Measurements from ENCODE around the gene HES1.
A peak's percentile ranks its signal among the peaks of the same experiment; 100 is the strongest.

HES1 gene

GRCh38 chr3:194136519-194137007 is 615 bp downstream of the HES1 start:
- Histone ChIP-seq H3K4me1 (peaks cover 25% of the 10 kb centered on the region), H3K9ac (peak overlapping the region; percentile 82), H3K4me3 (ENCODE audit: low read depth, low read length) (peak overlapping the region; percentile 99), H3K27ac (peak overlapping the region; percentile 99), H3K36me3 (ENCODE audit: control insufficient read depth, insufficient read depth, low read length) (no peaks in the 10 kb centered on the region), H3K79me2 (peaks cover 14% of the 10 kb centered on the region), H3K27me3 (ENCODE audit: control insufficient read depth, insufficient read depth, low read length) (no peaks in the 10 kb centered on the region), H3K9me3 (ENCODE audit: control insufficient read depth, low read length) (no peaks in the 10 kb centered on the region), H3K4me2 (ENCODE audit: low read length) (peak overlapping the region; percentile 93), H2AFZ (no peak overlapping the region)
- TF ChIP-seq CTCF (IDR thresholded peaks at IDR 0.05), result no peak

- Histone ChIP-seq H3K4me2 (ENCODE audit: low read length) (peak overlapping the region; percentile 93), H3K4me1 (peaks cover 29% of the 10 kb centered on the region), H3K27me3 (ENCODE audit: control insufficient read depth, insufficient read depth, low read length) (no peaks in the 10 kb centered on the region), H3K27ac (peak overlapping the region; percentile 99), H3K9ac (peak overlapping the region; percentile 82), H3K9me3 (ENCODE audit: control insufficient read depth, low read length) (no peaks in the 10 kb centered on the region), H3K36me3 (ENCODE audit: control insufficient read depth, insufficient read depth, low read length) (no peaks in the 10 kb centered on the region), H3K79me2 (peaks cover 14% of the 10 kb centered on the region), H3K4me3 (ENCODE audit: low read depth, low read length) (peak overlapping the region; percentile 99), H2AFZ (no peak overlapping the region)
- TF ChIP-seq CTCF (IDR thresholded peaks at IDR 0.05), result no peak
These were observed 1.1 kb downstream of the HES1 start for GRCh38 chr3:194137008-194137505.

GRCh38 chr3:194137506-194138474 is 1.8 kb downstream of the HES1 start:
- no peaks in the 10 kb centered on the region for H3K9me3 ChIP-seq (ENCODE audit: control insufficient read depth, low read length)
- peak overlapping the region; percentile 82 for H3K9ac ChIP-seq
- no peaks in the 10 kb centered on the region for H3K27me3 ChIP-seq (ENCODE audit: control insufficient read depth, insufficient read depth, low read length)
- H3K4me2 ChIP-seq (ENCODE audit: low read length), result peak overlapping the region; percentile 93
- H3K4me1 ChIP-seq, result peaks cover 36% of the 10 kb centered on the region
- peak overlapping the region; percentile 99 for H3K27ac ChIP-seq
- peaks cover 14% of the 10 kb centered on the region for H3K79me2 ChIP-seq
- H2AFZ ChIP-seq, result no peak overlapping the region
- no peaks in the 10 kb centered on the region for H3K36me3 ChIP-seq (ENCODE audit: control insufficient read depth, insufficient read depth, low read length)
- TF ChIP-seq CTCF (IDR thresholded peaks at IDR 0.05), result peak; percentile 8
- H3K4me3 ChIP-seq (ENCODE audit: low read depth, low read length), result peak overlapping the region; percentile 99

- Histone ChIP-seq H3K4me3 (ENCODE audit: low read depth, low read length) (peak overlapping the region; percentile 99), H3K36me3 (ENCODE audit: control insufficient read depth, insufficient read depth, low read length) (no peaks in the 10 kb centered on the region), H3K27ac (peak overlapping the region; percentile 99), H3K9me3 (ENCODE audit: control insufficient read depth, low read length) (no peaks in the 10 kb centered on the region), H3K4me2 (ENCODE audit: low read length) (peak overlapping the region; percentile 93), H3K27me3 (ENCODE audit: control insufficient read depth, insufficient read depth, low read length) (no peaks in the 10 kb centered on the region), H3K79me2 (peaks cover 14% of the 10 kb centered on the region), H3K9ac (peak overlapping the region; percentile 54), H2AFZ (no peak overlapping the region), H3K4me1 (peaks cover 40% of the 10 kb centered on the region)
- no peak for TF ChIP-seq CTCF (IDR thresholded peaks at IDR 0.05)
These were observed 2.8 kb downstream of the HES1 start for GRCh38 chr3:194138732-194139070.
